Chondrocyte (in vitro differentiated cells): ENCODE results near the gene GYG2. TPM values are rescaled to one million over a fixed set of nuclear protein-coding genes. Genes with fewer than 3 reads are reported as not detected.
"Not testable (repeated sequence)": the region's sequence is repeated elsewhere in the genome, so short reads cannot be mapped to it uniquely, and the experiment has no call there.

Experiments used
- DNase-seq: peaks from one replicate; pipeline ENCODE4 v3.0.0; 2021; ENCODE audit warnings: mixed read lengths, low spot score
- H3K27ac Mint-ChIP-seq: one replicate; pipeline ENCODE4 v1.8.0; 2021; ENCODE audit warnings: mild to moderate bottlenecking, moderate library complexity, mixed read lengths; ENCODE audit not compliant: unreplicated experiment
- H3K27me3 Mint-ChIP-seq: 2 replicates; pipeline ENCODE4 v1.8.0; 2021; ENCODE audit warnings: low read depth, mixed read lengths
- H3K36me3 Mint-ChIP-seq: 2 replicates; pipeline ENCODE4 v1.8.0; 2021; ENCODE audit warnings: low read depth, mixed read lengths
- H3K4me1 Mint-ChIP-seq: 2 replicates; pipeline ENCODE4 v1.8.0; 2021; ENCODE audit warnings: low read depth, mild to moderate bottlenecking, mixed read lengths
- H3K4me3 Mint-ChIP-seq: one replicate; pipeline ENCODE4 v1.8.0; 2021; ENCODE audit warnings: mild to moderate bottlenecking, moderate library complexity, mixed read lengths; ENCODE audit not compliant: unreplicated experiment
- H3K9me3 Mint-ChIP-seq: 2 replicates; pipeline ENCODE4 v1.8.0; 2021; ENCODE audit warnings: low read depth, mixed read lengths
- total RNA-seq: library from RNA; stranded (reverse); gene quantifications from 3 replicates; pipeline ENCODE4 v1.2.1, GENCODE V29; 2021
- TF ChIP-seq, protein P1 (sequence below): fragments of 200-600 bp; sonication (generic); IDR thresholded peaks from 2 replicates; pipeline ENCODE4 v1.5.0; 2021; ENCODE audit warnings: antibody characterized with exemption, mild to moderate bottlenecking, moderate library complexity

Gene GYG2
- total RNA-seq, 1 donor from 2014 or later = 12.1 TPM

- Mint-ChIP-seq H3K27ac (no peak overlapping the region), H3K27me3 (peaks cover 4% of the 10 kb centered on the region), H3K9me3 (no peaks in the 10 kb centered on the region), H3K36me3 (no peaks in the 10 kb centered on the region), H3K4me1 (no peaks in the 10 kb centered on the region), H3K4me3 (no peak overlapping the region)
- DNase-seq = no peak
- TF ChIP-seq, protein P1, sequence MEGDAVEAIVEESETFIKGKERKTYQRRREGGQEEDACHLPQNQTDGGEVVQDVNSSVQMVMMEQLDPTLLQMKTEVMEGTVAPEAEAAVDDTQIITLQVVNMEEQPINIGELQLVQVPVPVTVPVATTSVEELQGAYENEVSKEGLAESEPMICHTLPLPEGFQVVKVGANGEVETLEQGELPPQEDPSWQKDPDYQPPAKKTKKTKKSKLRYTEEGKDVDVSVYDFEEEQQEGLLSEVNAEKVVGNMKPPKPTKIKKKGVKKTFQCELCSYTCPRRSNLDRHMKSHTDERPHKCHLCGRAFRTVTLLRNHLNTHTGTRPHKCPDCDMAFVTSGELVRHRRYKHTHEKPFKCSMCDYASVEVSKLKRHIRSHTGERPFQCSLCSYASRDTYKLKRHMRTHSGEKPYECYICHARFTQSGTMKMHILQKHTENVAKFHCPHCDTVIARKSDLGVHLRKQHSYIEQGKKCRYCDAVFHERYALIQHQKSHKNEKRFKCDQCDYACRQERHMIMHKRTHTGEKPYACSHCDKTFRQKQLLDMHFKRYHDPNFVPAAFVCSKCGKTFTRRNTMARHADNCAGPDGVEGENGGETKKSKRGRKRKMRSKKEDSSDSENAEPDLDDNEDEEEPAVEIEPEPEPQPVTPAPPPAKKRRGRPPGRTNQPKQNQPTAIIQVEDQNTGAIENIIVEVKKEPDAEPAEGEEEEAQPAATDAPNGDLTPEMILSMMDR = no peak
Observed at GRCh38 chrX:2793752-2794151, 35.0 kb upstream of the GYG2 start.

- H3K4me1 Mint-ChIP-seq = no peaks in the 10 kb centered on the region
- TF ChIP-seq, protein P1 = no peak
- no peaks in the 10 kb centered on the region for H3K36me3 Mint-ChIP-seq
Observed at GRCh38 chrX:2794336-2794735, 34.4 kb upstream of the GYG2 start.

DNA sequence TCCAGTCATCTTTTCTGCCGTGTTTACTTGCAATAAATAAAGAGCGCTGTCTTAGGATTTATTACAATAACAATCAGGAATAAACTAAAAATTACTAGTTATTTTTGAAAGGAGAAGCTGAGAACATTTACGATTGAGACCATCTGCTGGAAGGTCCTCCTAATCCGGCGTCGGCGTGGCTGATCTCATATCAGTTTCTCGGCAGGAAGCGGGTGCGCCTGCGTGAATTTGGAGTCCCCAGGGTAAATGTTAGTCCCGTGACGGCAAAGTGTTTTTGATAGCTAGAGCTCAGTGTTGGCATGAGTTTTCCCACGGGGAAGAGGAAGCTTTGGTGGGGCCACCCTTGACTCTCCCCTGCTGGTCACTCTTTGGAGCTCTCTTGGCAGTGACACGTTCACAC lies 31.9 kb upstream of the GYG2 start:
- not testable (repeated sequence) for H3K4me1 Mint-ChIP-seq, H3K9me3 Mint-ChIP-seq, H3K4me3 Mint-ChIP-seq, H3K27me3 Mint-ChIP-seq, H3K27ac Mint-ChIP-seq, DNase-seq, H3K36me3 Mint-ChIP-seq

More at GRCh38 chrX:2794336-2794735, 34.4 kb upstream of the GYG2 start:
- H3K27ac Mint-ChIP-seq = no peak overlapping the region
- no peak for DNase-seq
- no peak overlapping the region for H3K4me3 Mint-ChIP-seq
- H3K9me3 Mint-ChIP-seq = no peaks in the 10 kb centered on the region
- H3K27me3 Mint-ChIP-seq = peaks cover 4% of the 10 kb centered on the region

GRCh38 chrX:2799369-2799768 lies 29.4 kb upstream of the GYG2 start:
- no peaks in the 10 kb centered on the region for H3K9me3 Mint-ChIP-seq
- no peak overlapping the region for H3K4me3 Mint-ChIP-seq
- no peaks in the 10 kb centered on the region for H3K36me3 Mint-ChIP-seq
- TF ChIP-seq, protein P1 = no peak
- no peaks in the 10 kb centered on the region for H3K27me3 Mint-ChIP-seq
- DNase-seq = no peak
- peaks cover 14% of the 10 kb centered on the region for H3K4me1 Mint-ChIP-seq
- no peak overlapping the region for H3K27ac Mint-ChIP-seq

- not testable (repeated sequence) for DNase-seq, H3K27ac Mint-ChIP-seq, H3K4me3 Mint-ChIP-seq, H3K27me3 Mint-ChIP-seq, H3K9me3 Mint-ChIP-seq, H3K36me3 Mint-ChIP-seq
- H3K4me1 Mint-ChIP-seq = peaks cover 20% of the 10 kb centered on the region
Observed at GRCh38 chrX:2799980-2800379, 28.8 kb upstream of the GYG2 start.

DNA sequence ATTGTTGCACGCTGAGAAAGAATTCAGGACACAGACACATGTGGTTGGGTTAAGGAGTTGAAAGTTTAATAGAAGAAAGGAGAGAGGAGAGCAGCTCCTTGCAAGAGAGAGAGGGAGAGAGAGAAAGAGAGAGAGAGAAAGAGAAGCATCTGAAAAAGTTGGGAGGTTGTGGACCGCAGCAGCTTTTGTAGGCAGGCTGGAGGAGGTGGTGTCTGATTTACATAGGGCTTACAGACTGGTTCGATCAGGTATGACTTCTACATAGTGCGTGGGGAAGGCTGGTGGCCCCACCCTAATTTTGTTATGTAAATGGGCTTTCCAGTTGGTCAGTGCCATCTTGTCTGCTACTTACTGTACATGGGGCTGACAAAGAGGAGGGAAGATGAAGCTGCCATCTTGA lies 27.5 kb upstream of the GYG2 start:
- H3K4me1 Mint-ChIP-seq = peaks cover 28% of the 10 kb centered on the region
- H3K9me3 Mint-ChIP-seq = no peaks in the 10 kb centered on the region
- DNase-seq = no peak
- H3K27me3 Mint-ChIP-seq = no peaks in the 10 kb centered on the region
- no peak overlapping the region for H3K27ac Mint-ChIP-seq
- TF ChIP-seq, protein P1 = no peak
- no peaks in the 10 kb centered on the region for H3K36me3 Mint-ChIP-seq
- no peak overlapping the region for H3K4me3 Mint-ChIP-seq

- peak overlapping the region; percentile 59 for H3K27ac Mint-ChIP-seq
- not testable (repeated sequence) for H3K36me3 Mint-ChIP-seq, H3K27me3 Mint-ChIP-seq, DNase-seq, H3K9me3 Mint-ChIP-seq, H3K4me3 Mint-ChIP-seq
- H3K4me1 Mint-ChIP-seq = peaks cover 28% of the 10 kb centered on the region
Observed at GRCh38 chrX:2802376-2803090, 26.2 kb upstream of the GYG2 start.

GRCh38 chrX:2803486-2803885 lies 25.2 kb upstream of the GYG2 start:
- not testable (repeated sequence) for H3K36me3 Mint-ChIP-seq, H3K27ac Mint-ChIP-seq, H3K27me3 Mint-ChIP-seq, DNase-seq, H3K9me3 Mint-ChIP-seq, H3K4me3 Mint-ChIP-seq
- peaks cover 28% of the 10 kb centered on the region for H3K4me1 Mint-ChIP-seq

DNA sequence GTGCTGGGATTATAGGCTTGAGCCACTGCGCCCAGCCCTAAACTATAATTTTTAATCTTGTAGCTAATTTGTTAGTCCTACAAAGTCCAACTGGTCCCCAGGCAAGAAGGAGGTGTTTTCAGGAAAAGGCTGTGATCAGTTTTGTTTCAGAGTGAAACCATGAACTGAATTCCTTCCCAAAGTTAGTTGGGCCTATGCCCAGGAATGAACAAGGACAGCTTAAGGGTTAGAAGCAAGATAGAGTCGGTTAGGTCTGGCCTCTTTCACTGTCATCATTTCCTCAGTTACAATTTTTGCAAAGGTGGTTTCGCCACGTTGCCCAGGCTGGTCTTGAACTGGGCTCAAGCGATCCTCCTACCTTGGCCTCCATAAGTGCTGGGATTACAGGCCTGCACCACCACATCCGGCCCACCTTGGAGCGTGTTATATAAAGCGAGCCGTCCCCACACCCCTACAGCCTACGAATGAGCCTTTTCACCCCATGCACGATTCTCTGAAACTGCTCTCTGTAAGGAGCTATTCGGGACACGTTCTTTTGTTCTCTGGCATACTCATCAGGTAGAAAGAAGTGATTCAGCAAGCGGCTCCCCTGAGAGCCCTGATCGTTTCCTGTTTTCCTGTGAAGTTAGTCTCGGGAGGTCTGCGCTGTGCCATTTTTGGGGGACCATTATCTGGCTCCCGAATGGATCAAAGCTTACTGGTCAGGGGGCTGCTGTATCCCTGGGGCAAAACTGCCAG lies 24.5 kb upstream of the GYG2 start:
- not testable (repeated sequence) for H3K9me3 Mint-ChIP-seq, H3K36me3 Mint-ChIP-seq, DNase-seq, H3K4me3 Mint-ChIP-seq, H3K27me3 Mint-ChIP-seq
- peak overlapping the region; percentile 98 for H3K27ac Mint-ChIP-seq
- H3K4me1 Mint-ChIP-seq = peaks cover 28% of the 10 kb centered on the region
